ENCODE measurements around the gene DMBX1. TPM values are rescaled to one million over a fixed set of nuclear protein-coding genes. Genes with fewer than 3 reads are reported as not detected.

Gene DMBX1
- total RNA-seq, 1 donor from 2014 or later = not detected

GRCh38 chr1:46525253-46525983, 35.8 kb downstream of the DMBX1 start:
- DNase-seq = no peak

GRCh38 chr1:46526013-46526690, 36.5 kb downstream of the DMBX1 start:
- no peak for DNase-seq

GRCh38 chr1:46526691-46527291, 37.2 kb downstream of the DMBX1 start:
- DNase-seq = no peak

GRCh38 chr1:46527474-46528296, 38.0 kb downstream of the DMBX1 start:
- peak; percentile 86 for DNase-seq

- DNase-seq = no peak
Observed at GRCh38 chr1:46528297-46528955, 38.8 kb downstream of the DMBX1 start.

GRCh38 chr1:46529031-46529630, 39.5 kb downstream of the DMBX1 start:
- DNase-seq = no peak

- no peak for DNase-seq
Observed at GRCh38 chr1:46530311-46530710, 40.7 kb downstream of the DMBX1 start.

- peak; percentile 32 for DNase-seq
Observed at GRCh38 chr1:46530791-46531409, 41.3 kb downstream of the DMBX1 start.

- no peak for DNase-seq
Observed at GRCh38 chr1:46532095-46532494, 42.5 kb downstream of the DMBX1 start.

GRCh38 chr1:46532498-46533178, 43.0 kb downstream of the DMBX1 start:
- peak; percentile 80 for DNase-seq

- peak; percentile 61 for DNase-seq
Observed at GRCh38 chr1:46533179-46533864, 43.7 kb downstream of the DMBX1 start.

GRCh38 chr1:46535063-46535462, 45.4 kb downstream of the DMBX1 start:
- DNase-seq = no peak

- DNase-seq = no peak
Observed at GRCh38 chr1:46536527-46536926, 46.9 kb downstream of the DMBX1 start.

- DNase-seq = no peak
Observed at GRCh38 chr1:46537651-46538050, 48.0 kb downstream of the DMBX1 start.

GRCh38 chr1:46538147-46538546, 48.5 kb downstream of the DMBX1 start:
- DNase-seq = no peak
